Measurements from ENCODE around the gene DEFB125. TPM values are rescaled to one million over a fixed set of nuclear protein-coding genes. Genes with fewer than 3 reads are reported as not detected.

Gene DEFB125
- total and polyA plus RNA-seq, 12 donors: not detected

- H3K36me3 ChIP-seq: no peaks in the 10 kb centered on the region
- DNase-seq (no peak), ATAC-seq (no peak)
- no peak for TF ChIP-seq CTCF (IDR thresholded peaks at IDR 0.05)
- peaks cover 0 to 9% (median 0%) of the 10 kb centered on the region in 7 donors for H3K27me3 ChIP-seq
- no peak overlapping the region for H3K4me3 ChIP-seq
- no peaks in the 10 kb centered on the region for H3K4me1 ChIP-seq
- H3K27ac ChIP-seq: no peak overlapping the region
- intact Hi-C loops (cut with DNase I): no loop called here
- H3K9me3 ChIP-seq: peaks cover 0 to 40% (median 4%) of the 10 kb centered on the region in 11 donors
These were observed 9.1 kb upstream of the DEFB125 start for GRCh38 chr20:78338-78737.

GRCh38 chr20:79565-79964 is 7.9 kb upstream of the DEFB125 start:
- Histone ChIP-seq H3K27me3 (peaks cover 0 to 18% (median 5%) of the 10 kb centered on the region in 7 donors), H3K9me3 (peaks cover 0 to 37% (median 3%) of the 10 kb centered on the region in 11 donors), H3K36me3 (no peaks in the 10 kb centered on the region), H3K4me1 (no peaks in the 10 kb centered on the region), H3K27ac (no peak overlapping the region), H3K4me3 (no peak overlapping the region)
- 66 to 74% methylated on average over 4 of the region's 4 CpGs for WGBS, 2 donors
- intact Hi-C loops (cut with DNase I): no loop called here
- no peak for DNase-seq
- TF ChIP-seq CTCF (IDR thresholded peaks at IDR 0.05): no peak
- ATAC-seq: no peak

GRCh38 chr20:90651-91050 is 3.2 kb downstream of the DEFB125 start:
- TF ChIP-seq CTCF (IDR thresholded peaks at IDR 0.05): no peak
- ATAC-seq: no peak
- intact Hi-C loops (cut with DNase I): no loop called here

GRCh38 chr20:93641-94040 is 6.2 kb downstream of the DEFB125 start:
- Histone ChIP-seq H3K4me1 (no peaks in the 10 kb centered on the region), H3K27ac (no peak overlapping the region), H3K27me3 (peaks cover 0 to 12% (median 7%) of the 10 kb centered on the region in 7 donors), H3K36me3 (no peaks in the 10 kb centered on the region), H3K4me3 (no peak overlapping the region), H3K9me3 (peaks cover 0 to 29% (median 7%) of the 10 kb centered on the region in 11 donors)
- ATAC-seq (no peak), DNase-seq (no peak)
- intact Hi-C loops (cut with DNase I): no loop called here
- no peak for TF ChIP-seq CTCF (IDR thresholded peaks at IDR 0.05)

More at GRCh38 chr20:90651-91050, 3.2 kb downstream of the DEFB125 start:
- peaks cover 0 to 29% (median 10%) of the 10 kb centered on the region in 11 donors for H3K9me3 ChIP-seq
- H3K27ac ChIP-seq: no peak overlapping the region
- H3K4me1 ChIP-seq: no peaks in the 10 kb centered on the region
- peaks cover 0 to 16% (median 5%) of the 10 kb centered on the region in 7 donors for H3K27me3 ChIP-seq
- DNase-seq: no peak
- no peaks in the 10 kb centered on the region for H3K36me3 ChIP-seq
- no peak overlapping the region for H3K4me3 ChIP-seq

Data from heart right ventricle (tissue), 16 donors.